PFSK-1 (cell line): Measurements from ENCODE around the gene ORC1.

ENCODE experiments used
- FOXP2 ChIP-seq: optimal IDR thresholded peaks from 2 replicates; pipeline ENCODE3; 2011; ENCODE audit warnings: borderline replicate concordance, control low read depth, inconsistent platforms; ENCODE audit not compliant: insufficient read depth; ENCODE audit errors: extremely low read length, extremely low read depth
- POLR2AphosphoS5 ChIP-seq: IDR thresholded peaks from 2 replicates; pipeline ENCODE4 v1.6.1; 2012; ENCODE audit warnings: low read depth, mild to moderate bottlenecking, control low read depth, low read length, moderate library complexity
- REST ChIP-seq, 2 experiments: IDR thresholded peaks; 2 replicates each; pipeline versions ENCODE4 v1.6.1 to v1.8.0; 2011 to 2012; ENCODE audit warnings: low read depth in 2 of 2, low read length in 2 of 2, control low read depth in 1 of 2, inconsistent platforms in 1 of 2, mild to moderate bottlenecking in 1 of 2, moderate library complexity in 1 of 2; ENCODE audit not compliant: insufficient read depth in 1 of 2
- SIN3A ChIP-seq: IDR thresholded peaks from 2 replicates; pipeline ENCODE4 v1.6.1; 2012; ENCODE audit warnings: mild to moderate bottlenecking, low read length, moderate library complexity, borderline replicate concordance; ENCODE audit not compliant: insufficient read depth
- TAF1 ChIP-seq: IDR thresholded peaks from 2 replicates; pipeline ENCODE4 v1.6.1; 2012; ENCODE audit warnings: low read length, control low read depth, borderline replicate concordance; ENCODE audit not compliant: insufficient read depth

- no peak for TF ChIP-seq POLR2AphosphoS5
- no peak for TF ChIP-seq REST (IDR thresholded peaks at IDR 0.05; ENCODE audit: insufficient read depth in 1 of 2, low read depth in 2 of 2, low read length in 2 of 2)
- no peak for TF ChIP-seq SIN3A
- no peak for TF ChIP-seq TAF1
- TF ChIP-seq FOXP2: no peak
Measured at GRCh38 chr1:52357397-52357796, 46.8 kb downstream of the ORC1 start.
